Measurements from ENCODE around the gene NDST4.
A peak's percentile ranks its signal among the peaks of the same experiment; 100 is the strongest.
"Not testable (repeated sequence)": the region's sequence is repeated elsewhere in the genome, so short reads cannot be mapped to it uniquely, and the experiment has no call there.

NDST4 gene

GRCh38 chr4:115054836-115055235, 58.6 kb downstream of the NDST4 start:
- DNase-seq (ENCODE audit: low read depth, low spot score): no peak

GRCh38 chr4:115053313-115053712, 60.1 kb downstream of the NDST4 start:
- DNase-seq (ENCODE audit: low read depth, low spot score): no peak

GRCh38 chr4:115042496-115042895, 70.9 kb downstream of the NDST4 start:
- DNase-seq (ENCODE audit: low read depth, low spot score): no peak

GRCh38 chr4:115030281-115030680, 83.1 kb downstream of the NDST4 start:
- no peak for DNase-seq (ENCODE audit: low read depth, low spot score)

- no peak for DNase-seq (ENCODE audit: low read depth, low spot score)
These were observed 84.6 kb downstream of the NDST4 start for GRCh38 chr4:115028682-115029410.

- DNase-seq (ENCODE audit: low read depth, low spot score): no peak
These were observed 113.5 kb downstream of the NDST4 start for GRCh38 chr4:114999880-115000279.

- no peak for DNase-seq (ENCODE audit: low read depth, low spot score)
These were observed 115.1 kb downstream of the NDST4 start for GRCh38 chr4:114998316-114998715.

- DNase-seq (ENCODE audit: low read depth, low spot score): no peak
These were observed 115.7 kb downstream of the NDST4 start for GRCh38 chr4:114997576-114998247.

GRCh38 chr4:114986133-114986532, 127.3 kb downstream of the NDST4 start:
- DNase-seq (ENCODE audit: low read depth, low spot score): no peak

GRCh38 chr4:114980932-114981708, 132.3 kb downstream of the NDST4 start:
- DNase-seq (ENCODE audit: low read depth, low spot score): no peak

GRCh38 chr4:114980399-114980798, 133.0 kb downstream of the NDST4 start:
- DNase-seq (ENCODE audit: low read depth, low spot score): not testable (repeated sequence)

- DNase-seq (ENCODE audit: low read depth, low spot score): no peak
These were observed 136.5 kb downstream of the NDST4 start for GRCh38 chr4:114976901-114977300.

GRCh38 chr4:114964026-114964425, 149.4 kb downstream of the NDST4 start:
- no peak for DNase-seq (ENCODE audit: low read depth, low spot score)

GRCh38 chr4:114945616-114946015, 167.8 kb downstream of the NDST4 start:
- DNase-seq (ENCODE audit: low read depth, low spot score): no peak

- DNase-seq (ENCODE audit: low read depth, low spot score): no peak
These were observed 171.9 kb downstream of the NDST4 start for GRCh38 chr4:114941503-114941902.

GRCh38 chr4:114927881-114928280, 185.5 kb downstream of the NDST4 start:
- no peak for DNase-seq (ENCODE audit: low read depth, low spot score)

- DNase-seq (ENCODE audit: low read depth, low spot score): no peak
These were observed 186.8 kb downstream of the NDST4 start for GRCh38 chr4:114926583-114926982.

- DNase-seq (ENCODE audit: low read depth, low spot score): peak; percentile 25
These were observed 189.1 kb downstream of the NDST4 start for GRCh38 chr4:114924311-114924710.

- no peak for DNase-seq (ENCODE audit: low read depth, low spot score)
These were observed 190.9 kb downstream of the NDST4 start for GRCh38 chr4:114922592-114922933.

- DNase-seq (ENCODE audit: low read depth, low spot score): peak; percentile 16
These were observed 191.4 kb downstream of the NDST4 start for GRCh38 chr4:114921790-114922591.

GRCh38 chr4:114921191-114921590, 192.2 kb downstream of the NDST4 start:
- no peak for DNase-seq (ENCODE audit: low read depth, low spot score)

- DNase-seq (ENCODE audit: low read depth, low spot score): no peak
These were observed 202.3 kb downstream of the NDST4 start for GRCh38 chr4:114911111-114911510.
